SK-N-SH treated with all-trans-retinoic acid at 6 μM for 48 hours (cell line): ENCODE results near the gene TMEM200B.
A peak's percentile ranks its signal among the peaks of the same experiment; 100 is the strongest.

Experiments used
- ATAC-seq: fragments of 200-7000 bp; cut with Tn5 transposase; 3 replicates; pipeline ENCODE4 v1.9.1; 2020; ENCODE audit warnings: mild to moderate bottlenecking, moderate library complexity
- OSR1 ChIP-seq: fragments of 250-450 bp; sonication (Bioruptor Pico); IDR thresholded peaks from 2 replicates; pipeline ENCODE4 v1.8.0; 2022; ENCODE audit warnings: moderate library complexity, mild to moderate bottlenecking, inconsistent platforms
- PATZ1 ChIP-seq: fragments of 250-450 bp; sonication (Bioruptor Pico); IDR thresholded peaks from 2 replicates; pipeline ENCODE4 v1.8.0; 2020; ENCODE audit warnings: mild to moderate bottlenecking, moderate library complexity, borderline replicate concordance
- POU6F1 ChIP-seq: fragments of 250-450 bp; sonication (Bioruptor Pico); IDR thresholded peaks from 2 replicates; pipeline ENCODE4 v1.8.0; 2021; ENCODE audit warnings: low read depth, mild to moderate bottlenecking, moderate library complexity, borderline replicate concordance
- PPARA ChIP-seq: fragments of 250-450 bp; sonication (Bioruptor Pico); IDR thresholded peaks from 2 replicates; pipeline ENCODE4 v1.5.0; 2020; ENCODE audit warnings: mild to moderate bottlenecking, borderline replicate concordance
- RARB ChIP-seq: fragments of 250-450 bp; sonication (Bioruptor Pico); IDR thresholded peaks from 2 replicates; pipeline ENCODE4 v1.8.0; 2021; ENCODE audit warnings: mild to moderate bottlenecking, moderate library complexity
- SNAI2 ChIP-seq: fragments of 250-450 bp; sonication (Bioruptor Pico); IDR thresholded peaks from 2 replicates; pipeline ENCODE4 v1.5.0; 2020; ENCODE audit warnings: mild to moderate bottlenecking, moderate library complexity
- TCF4 ChIP-seq: fragments of 250-450 bp; sonication (Bioruptor Pico); IDR thresholded peaks from 2 replicates; pipeline ENCODE4 v1.8.0; 2021; ENCODE audit warnings: mild to moderate bottlenecking, moderate library complexity, borderline replicate concordance
- TSHZ2 ChIP-seq: fragments of 250-450 bp; sonication (Bioruptor Pico); IDR thresholded peaks from 2 replicates; pipeline ENCODE4 v1.5.0; 2020; ENCODE audit warnings: mild to moderate bottlenecking, moderate library complexity
- ZC3H10 ChIP-seq: fragments of 250-450 bp; sonication (Bioruptor Pico); IDR thresholded peaks from 2 replicates; pipeline ENCODE4 v1.5.1; 2021; ENCODE audit warnings: mild to moderate bottlenecking, moderate library complexity
- ZFP3 ChIP-seq: fragments of 250-450 bp; sonication (Bioruptor Pico); IDR thresholded peaks from 2 replicates; pipeline ENCODE4 v1.5.0; 2020; ENCODE audit warnings: mild to moderate bottlenecking, moderate library complexity
- ZFP30 ChIP-seq: fragments of 450-650 bp; formaldehyde crosslinking; IDR thresholded peaks from 2 replicates; pipeline ENCODE4 v1.5.0; 2022; ENCODE audit warnings: mild to moderate bottlenecking, moderate library complexity
- ZNF565 ChIP-seq: fragments of 450-650 bp; formaldehyde crosslinking; conservative IDR thresholded peaks from 2 replicates; pipeline ENCODE4 v1.5.0; 2020; ENCODE audit warnings: low read depth, mild to moderate bottlenecking, moderate library complexity
- ZNF70 ChIP-seq: fragments of 450-650 bp; formaldehyde crosslinking; IDR thresholded peaks from 2 replicates; pipeline ENCODE4 v1.5.0; 2020; ENCODE audit warnings: mild to moderate bottlenecking, moderate library complexity
- ZNF8 ChIP-seq: fragments of 450-650 bp; formaldehyde crosslinking; IDR thresholded peaks from 2 replicates; pipeline ENCODE4 v1.5.0; 2020; ENCODE audit warnings: mild to moderate bottlenecking, moderate library complexity
- TF ChIP-seq, protein P1 (sequence below): fragments of 250-450 bp; sonication (Bioruptor Pico); IDR thresholded peaks from 2 replicates; pipeline ENCODE4 v1.5.1; 2020; ENCODE audit warnings: low read depth, mild to moderate bottlenecking, moderate library complexity

TMEM200B gene

DNA sequence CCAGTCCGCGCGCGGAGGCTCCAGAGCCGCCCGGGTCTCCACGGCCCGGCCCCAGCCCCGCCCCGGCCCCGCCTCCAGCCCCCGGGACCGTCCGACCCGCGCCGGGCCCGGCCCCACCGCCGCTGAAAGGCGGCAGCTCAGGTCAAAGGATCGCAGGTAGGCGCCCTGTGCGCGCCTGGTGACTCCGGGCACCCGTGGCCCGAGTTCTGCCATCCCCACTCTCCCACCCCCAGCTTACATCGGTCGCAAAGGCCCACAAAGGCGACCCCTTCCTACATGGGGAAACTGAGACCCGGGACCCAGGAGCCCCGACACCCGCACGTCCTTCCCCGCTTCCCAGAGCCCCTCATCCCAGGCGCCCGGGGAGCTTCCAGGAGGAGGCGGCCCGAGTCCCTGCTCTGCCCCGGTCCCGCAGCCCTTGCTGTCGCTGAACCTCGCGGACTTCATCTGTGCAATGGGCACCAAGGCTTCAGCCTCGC lies at the start of gene TMEM200B:
Gene TMEM200B, minus strand, starts transcription at position 17 of the 479 bp plus-strand sequence. CDS start 2,075 bp downstream, outside the sequence.
- peak; percentile 18 for ATAC-seq
- no peak for TF ChIP-seq OSR1
- no peak for TF ChIP-seq PATZ1
- TF ChIP-seq TCF4 = no peak
- TF ChIP-seq ZC3H10 (CRISPR knock-in tag) = no peak

- TF ChIP-seq SNAI2 (CRISPR knock-in tag) (no peak), ZFP30 (no peak), ZC3H10 (CRISPR knock-in tag) (no peak), PATZ1 (no peak), RARB (no peak), ZNF565 (CRISPR knock-in tag) (no peak), OSR1 (no peak), POU6F1 (CRISPR knock-in tag) (no peak)
- TF ChIP-seq, protein P1, sequence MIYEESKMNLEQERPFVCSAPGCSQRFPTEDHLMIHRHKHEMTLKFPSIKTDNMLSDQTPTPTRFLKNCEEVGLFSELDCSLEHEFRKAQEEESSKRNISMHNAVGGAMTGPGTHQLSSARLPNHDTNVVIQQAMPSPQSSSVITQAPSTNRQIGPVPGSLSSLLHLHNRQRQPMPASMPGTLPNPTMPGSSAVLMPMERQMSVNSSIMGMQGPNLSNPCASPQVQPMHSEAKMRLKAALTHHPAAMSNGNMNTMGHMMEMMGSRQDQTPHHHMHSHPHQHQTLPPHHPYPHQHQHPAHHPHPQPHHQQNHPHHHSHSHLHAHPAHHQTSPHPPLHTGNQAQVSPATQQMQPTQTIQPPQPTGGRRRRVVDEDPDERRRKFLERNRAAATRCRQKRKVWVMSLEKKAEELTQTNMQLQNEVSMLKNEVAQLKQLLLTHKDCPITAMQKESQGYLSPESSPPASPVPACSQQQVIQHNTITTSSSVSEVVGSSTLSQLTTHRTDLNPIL (CRISPR knock-in tag) = no peak
- ATAC-seq = no peak
Measured at GRCh38 chr1:29172415-29172939, 48.8 kb upstream of the TMEM200B start.

DNA sequence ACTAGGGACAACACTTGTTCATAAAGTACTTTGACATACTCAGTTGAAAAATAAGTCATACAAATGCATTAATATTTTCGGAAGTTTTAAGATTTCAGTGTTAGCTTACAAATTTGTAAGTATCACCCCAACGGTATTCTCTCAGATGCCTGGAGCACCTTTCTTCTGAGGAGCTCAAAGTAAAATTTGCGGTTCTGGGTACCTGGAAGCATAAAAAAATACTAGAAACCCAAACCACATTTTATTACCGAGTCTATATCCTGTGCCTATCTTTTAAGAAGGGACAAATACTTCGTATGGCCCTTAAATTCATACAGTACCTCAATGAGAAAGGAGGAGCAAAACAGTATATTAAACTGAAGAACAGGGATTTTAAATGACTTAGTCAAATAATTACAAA lies 47.8 kb upstream of the TMEM200B start:
- no peak for TF ChIP-seq ZFP3 (CRISPR knock-in tag)
- TF ChIP-seq TCF4 = no peak
- TF ChIP-seq, protein P1 (CRISPR knock-in tag) = no peak
- TF ChIP-seq POU6F1 (CRISPR knock-in tag) = no peak
- TF ChIP-seq ZNF70 (CRISPR knock-in tag) = no peak
- no peak for TF ChIP-seq ZNF565 (CRISPR knock-in tag)
- TF ChIP-seq TSHZ2 = no peak
- TF ChIP-seq PPARA = no peak
- TF ChIP-seq RARB = no peak
- no peak for TF ChIP-seq ZNF8 (CRISPR knock-in tag)
- TF ChIP-seq OSR1 = no peak
- ATAC-seq = no peak
